ENCODE data around the gene SPRING1. TPM values are rescaled to one million over a fixed set of nuclear protein-coding genes. Genes with fewer than 3 reads are reported as not detected.

SPRING1 gene
- total RNA-seq, 1 experiment from 2014 or later: 33.6 TPM

Other genes starting within 250 kb of the SPRING1 start
- gene MAP1LC3B2, start 178.7 kb downstream of the SPRING1 start, total RNA-seq (2014; rRNA removed): 0.52 TPM in 1 of 2 replicates, not detected in the other
- gene RNFT2, start 246 bp upstream of the SPRING1 start, total RNA-seq (2014; rRNA removed): 0.64 and 1.6 TPM in 2 replicates
- not detected in 2 replicates for gene HRK, start 143.4 kb upstream of the SPRING1 start, total RNA-seq (2014; rRNA removed)
- 18.3 and 19.0 TPM in 2 replicates for gene FBXW8, start 172.9 kb upstream of the SPRING1 start, total RNA-seq (2014; rRNA removed)

Data from LHCN-M2 (cell line).